Right renal pelvis (tissue), 4 donors: ENCODE measurements around the gene SMAD7. TPM values are rescaled to one million over a fixed set of nuclear protein-coding genes. Genes with fewer than 3 reads are reported as not detected.

ENCODE experiments used
- DNase-seq, 4 donors: peaks; one replicate each; pipeline ENCODE4 v3.0.0-alpha.2; 2013; ENCODE audit warnings: low read depth in 4 of 4, low spot score in 3 of 4, missing footprints in 1 of 4
- polyA plus RNA-seq, 4 donors: library from polyadenylated mRNA; unstranded; fragments of 120-200 nt; gene quantifications; one replicate each; pipeline ENCODE4 v1.2.1, GENCODE V29; 2013; ENCODE audit not compliant: insufficient read length in 4 of 4

SMAD7 gene
- polyA plus RNA-seq, 4 donors: 66.6 to 73.8 (median 69.0) TPM

DNA sequence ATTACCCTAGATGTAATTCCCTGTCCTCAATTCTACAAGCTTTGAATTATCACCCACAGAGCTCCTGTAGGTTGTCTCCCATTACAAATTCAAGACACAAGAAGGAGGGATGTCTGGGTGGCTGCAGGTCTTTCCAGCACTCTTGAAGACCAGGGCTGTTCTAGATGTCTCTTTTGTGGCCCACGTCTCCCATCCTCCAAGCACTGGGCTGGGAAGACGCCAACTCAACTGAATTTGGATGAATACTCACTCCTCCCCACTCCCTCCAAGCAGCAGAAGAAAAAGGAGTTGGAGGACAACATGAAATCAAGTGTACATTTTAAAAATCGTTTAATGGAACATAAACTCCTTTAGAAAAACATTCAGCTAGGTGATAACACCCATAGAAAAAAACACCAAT is 31.2 kb downstream of the SMAD7 start:
- no peak for DNase-seq

DNA sequence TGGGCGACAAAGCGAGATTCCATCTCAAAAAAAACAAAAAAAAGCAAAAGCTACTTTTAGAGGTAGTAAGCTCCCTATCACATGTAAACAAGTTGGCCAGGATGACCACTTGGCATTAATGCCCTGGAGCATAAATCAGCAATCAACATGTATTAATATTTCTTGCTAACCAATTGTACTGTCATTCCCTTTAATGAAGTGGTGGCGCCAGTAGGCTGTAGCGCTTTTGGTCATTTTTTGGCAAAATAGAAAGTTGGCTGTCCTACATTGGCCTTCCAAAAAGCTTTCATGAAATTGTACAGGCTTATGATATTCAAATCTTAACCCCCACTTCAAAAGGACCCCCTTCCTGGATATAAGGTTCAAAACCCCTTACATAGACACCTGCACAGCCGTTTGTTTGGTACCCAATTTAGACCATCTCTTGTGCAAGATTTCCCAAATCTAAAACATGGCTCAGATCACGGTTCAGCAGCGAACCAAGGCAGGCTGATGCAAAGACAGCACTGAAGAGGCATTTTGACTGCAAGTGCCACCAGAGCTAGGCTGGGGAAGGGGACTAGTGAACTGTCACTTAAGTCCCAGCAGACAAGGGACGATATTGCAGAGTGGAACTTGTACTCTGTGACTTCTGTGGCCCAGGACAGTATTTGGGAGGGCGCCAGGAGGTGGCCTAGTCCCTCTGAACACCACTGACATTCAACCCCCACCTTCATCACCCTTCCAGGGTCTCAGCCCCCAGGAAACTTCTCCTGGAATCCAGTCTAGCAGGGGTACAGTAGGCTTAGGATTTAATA is 31.9 kb downstream of the SMAD7 start:
- DNase-seq: no peak

DNA sequence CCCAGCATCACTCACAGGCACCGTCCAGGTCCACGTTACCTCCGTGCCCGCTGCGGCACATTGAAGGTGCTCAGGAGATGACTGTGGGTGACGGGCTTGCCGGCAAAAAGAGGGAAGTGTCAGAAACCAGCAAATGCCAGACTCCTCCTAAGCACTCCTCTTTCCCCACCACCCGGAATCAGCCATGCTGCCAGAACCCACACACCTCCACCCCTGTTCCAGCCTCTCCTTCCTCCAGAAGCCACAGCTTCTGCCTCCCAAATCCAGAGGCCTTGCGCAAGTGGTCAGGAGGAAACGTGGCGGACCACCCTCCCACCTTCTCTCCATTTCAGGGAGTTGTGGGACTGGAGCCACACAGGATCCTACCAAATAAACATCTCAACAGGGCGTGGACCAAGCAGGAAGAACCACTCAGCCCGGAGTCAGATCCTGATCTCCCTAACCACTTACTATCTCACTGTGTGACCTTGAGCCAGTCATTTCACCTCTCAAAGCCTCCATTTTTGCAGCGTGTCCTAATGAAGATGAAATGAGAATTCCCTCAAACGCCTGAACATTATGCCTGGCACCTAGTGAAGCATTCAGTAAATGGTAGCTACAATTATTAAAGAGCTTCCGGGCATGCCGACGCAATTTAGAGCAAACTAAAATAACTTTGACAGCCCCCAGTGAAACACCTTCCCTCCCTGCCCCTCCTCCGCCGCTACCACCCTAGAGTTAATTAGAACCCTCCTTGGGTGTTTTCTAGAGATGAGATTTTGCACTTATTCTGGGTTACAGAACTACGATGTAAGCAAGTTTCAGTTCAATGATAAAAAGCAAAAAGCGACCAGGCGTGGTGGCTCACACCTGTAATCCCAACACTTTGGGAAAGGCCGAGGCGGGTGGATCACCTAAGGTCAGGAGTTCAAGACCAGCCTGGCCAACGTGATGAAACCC is 32.9 kb downstream of the SMAD7 start:
- DNase-seq: no peak

DNA sequence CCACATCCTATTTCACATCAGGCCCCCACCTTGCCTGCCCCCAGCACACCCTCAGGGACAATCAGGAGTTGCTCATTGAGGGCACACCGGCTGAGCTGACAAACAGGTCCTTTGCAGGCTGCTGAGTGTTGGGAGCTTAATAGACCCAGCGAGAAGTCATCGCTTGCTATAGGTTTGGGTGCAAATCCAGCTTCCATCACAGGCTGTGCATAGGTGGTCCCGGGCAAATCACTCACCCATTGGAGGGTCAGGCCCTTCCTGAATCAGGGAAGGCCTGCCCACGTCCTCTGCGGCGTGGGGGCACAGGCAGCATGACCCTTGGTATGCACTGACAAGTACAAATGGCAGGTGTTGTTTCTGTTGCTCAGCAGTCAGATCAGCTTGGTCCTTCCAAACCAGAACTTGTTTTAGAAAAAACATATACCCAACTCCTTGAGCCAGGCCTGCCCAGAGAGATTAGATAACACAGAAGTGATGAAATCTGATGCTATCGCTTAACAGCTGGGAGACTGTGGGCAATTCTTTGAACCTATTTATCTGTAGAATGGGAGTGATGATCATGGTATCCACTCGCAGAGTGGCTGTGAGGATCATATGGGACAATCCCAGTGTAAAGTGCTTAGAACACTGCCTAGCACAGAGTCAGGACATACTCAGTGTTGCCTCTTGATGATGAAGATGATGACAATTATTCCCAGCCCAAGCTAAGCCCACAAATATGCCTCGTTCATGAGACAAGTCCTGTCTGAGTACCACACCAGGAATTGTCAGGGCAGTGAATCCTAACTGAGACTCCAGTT is 34.9 kb downstream of the SMAD7 start:
- no peak for DNase-seq

DNA sequence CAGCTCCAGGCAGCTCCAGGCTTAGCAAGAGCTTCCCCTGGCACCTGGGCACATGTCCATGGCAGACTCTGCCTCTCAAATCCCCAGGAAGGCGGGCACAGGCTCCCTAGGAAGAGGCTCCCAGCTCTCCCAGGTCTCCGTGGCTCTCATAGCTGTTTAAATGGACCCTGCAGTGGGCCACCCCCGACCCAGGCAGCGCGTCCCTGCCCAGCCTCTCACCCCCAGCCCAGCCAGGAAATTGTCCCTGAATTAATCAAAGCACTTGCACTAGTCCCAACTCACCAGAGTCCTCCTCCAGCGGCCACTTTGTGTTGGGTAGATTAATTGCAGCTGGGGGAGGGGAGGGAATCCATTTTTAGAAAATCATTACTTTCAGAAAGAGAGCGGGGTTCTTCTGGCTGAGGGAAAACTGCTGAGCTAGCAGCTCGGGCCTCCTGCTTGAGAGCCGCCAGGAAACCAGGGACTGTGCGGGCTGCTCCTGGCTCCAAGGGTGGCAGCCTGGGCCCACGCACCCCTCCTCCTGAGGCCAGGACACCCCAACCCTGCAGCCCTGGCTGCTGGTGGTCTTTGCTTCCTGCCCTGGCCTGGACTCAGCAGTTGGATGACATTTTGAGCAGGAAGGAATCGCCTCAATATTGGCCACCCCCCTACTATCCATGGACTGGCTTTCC is 36.0 kb downstream of the SMAD7 start:
- DNase-seq: no peak

DNA sequence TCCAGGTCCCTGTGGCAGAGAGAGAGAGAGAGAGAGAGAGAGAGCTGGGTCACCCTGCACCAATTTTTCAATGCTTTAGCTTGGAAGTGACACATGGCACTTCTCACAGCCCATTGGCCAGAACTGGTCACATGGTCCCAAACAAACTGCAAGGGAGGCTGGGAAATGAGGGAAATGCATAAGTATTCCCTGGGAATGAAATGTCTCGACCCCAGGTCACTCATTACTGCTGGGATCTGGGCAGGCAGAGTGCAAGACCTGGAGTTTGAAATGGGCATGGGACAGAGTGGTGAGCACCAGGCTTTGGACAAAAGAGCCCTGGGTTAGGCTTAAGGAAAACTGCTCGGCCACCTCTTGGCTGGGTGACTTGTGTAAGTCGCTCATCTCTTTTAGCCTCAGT is 37.0 kb downstream of the SMAD7 start:
- no peak for DNase-seq

DNA sequence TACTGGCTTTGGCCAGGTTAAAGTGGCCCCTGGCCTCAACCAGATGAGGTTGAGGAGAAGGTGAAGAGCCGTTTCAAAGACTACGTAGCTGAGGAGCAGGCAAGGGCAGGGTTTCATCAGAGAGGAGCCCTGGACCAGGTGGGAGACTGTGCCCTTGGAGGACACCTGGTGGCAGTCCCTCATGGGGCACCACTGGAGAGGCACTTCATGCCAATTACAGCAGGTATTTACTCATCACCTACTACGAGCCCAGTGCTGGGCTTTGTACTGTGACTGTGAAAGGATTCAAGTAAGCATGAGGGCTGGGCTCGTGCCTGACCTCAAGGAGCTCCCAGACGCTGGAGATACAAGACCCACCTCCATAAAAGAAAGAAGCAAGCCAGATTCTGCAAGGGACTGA is 37.6 kb downstream of the SMAD7 start:
- no peak for DNase-seq

DNA sequence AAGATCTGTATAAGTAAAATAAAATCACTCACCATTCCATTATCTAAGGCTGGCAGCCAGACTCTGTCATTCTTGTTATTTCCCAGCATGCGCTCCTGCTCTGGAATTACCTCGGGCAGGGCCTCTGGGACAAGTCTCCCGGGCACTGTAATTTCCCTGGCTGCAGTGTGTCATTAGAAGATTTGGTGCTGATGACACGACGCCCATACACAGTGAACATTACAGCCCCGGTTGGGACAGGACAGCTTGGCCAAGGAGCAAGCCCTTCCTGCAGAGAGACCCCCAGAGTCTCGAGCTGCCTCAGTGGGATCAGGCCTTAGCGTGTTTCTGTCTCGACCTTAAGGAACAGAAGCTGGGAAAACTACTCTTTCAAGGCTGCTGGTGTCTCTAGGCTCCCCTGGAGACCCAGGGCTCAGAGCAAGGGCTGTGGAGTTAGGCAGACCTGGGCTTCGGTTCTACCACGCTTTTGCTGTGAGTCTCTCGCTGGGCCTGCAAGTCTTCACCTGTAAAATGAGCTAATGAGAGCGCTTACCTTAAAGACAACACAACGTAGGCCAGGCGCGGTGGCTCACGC is 39.7 kb downstream of the SMAD7 start:
- no peak for DNase-seq

DNA sequence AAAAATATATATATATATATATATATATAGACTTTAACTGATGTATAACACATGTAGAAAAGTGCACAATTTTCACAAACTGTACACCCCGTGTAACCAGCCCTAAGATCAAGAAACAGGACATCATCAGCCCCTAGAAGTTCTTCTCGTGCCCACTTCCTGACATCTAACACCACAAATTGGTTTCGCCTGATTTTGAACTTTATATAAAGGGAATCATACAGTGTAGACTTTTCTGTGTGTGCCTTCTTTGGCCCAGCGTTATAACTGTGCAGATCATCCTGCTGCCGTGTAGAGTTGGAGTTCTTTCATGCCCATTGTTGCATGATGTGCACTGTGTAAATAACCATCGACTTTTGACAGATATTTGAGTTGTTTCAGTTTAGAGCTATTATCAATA is 41.0 kb downstream of the SMAD7 start:
- DNase-seq: no peak

DNA sequence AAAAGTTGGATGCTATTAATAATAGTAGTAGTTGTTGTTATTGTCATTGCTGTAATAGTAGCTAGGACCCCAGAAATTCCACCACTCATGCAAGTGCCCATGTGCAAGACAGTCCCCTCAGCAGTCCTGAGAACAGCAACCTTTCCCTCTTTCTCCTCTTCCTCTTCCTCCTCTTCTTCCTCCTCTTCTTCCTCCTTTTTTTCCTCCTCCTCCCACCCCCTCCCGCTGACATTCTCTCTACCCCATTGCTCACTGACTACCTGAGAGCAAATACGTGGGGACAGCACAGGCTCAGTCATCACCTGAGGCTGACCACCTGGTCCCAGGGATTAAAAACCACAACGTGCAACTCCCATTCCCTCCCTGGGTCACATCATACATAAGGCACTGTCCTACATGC is 41.8 kb downstream of the SMAD7 start:
- DNase-seq: no peak

DNA sequence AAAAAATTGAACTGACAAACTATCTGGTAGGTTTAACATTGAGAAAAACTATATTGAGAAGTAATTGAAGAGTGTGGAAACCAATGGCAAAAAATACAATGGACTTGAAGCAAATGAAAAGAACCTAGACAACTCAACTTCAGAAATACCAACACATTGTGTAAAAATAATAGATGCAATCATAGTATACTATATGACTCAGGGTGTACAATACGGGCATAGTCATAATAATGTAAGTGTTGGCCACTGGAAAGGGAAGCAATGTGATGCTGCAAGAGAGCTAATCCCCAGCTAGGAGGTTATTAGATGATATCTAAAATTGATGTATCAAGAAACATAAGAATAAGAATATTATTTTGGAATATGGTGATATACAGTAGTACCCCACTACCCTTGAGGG is 45.3 kb downstream of the SMAD7 start:
- no peak for DNase-seq

DNA sequence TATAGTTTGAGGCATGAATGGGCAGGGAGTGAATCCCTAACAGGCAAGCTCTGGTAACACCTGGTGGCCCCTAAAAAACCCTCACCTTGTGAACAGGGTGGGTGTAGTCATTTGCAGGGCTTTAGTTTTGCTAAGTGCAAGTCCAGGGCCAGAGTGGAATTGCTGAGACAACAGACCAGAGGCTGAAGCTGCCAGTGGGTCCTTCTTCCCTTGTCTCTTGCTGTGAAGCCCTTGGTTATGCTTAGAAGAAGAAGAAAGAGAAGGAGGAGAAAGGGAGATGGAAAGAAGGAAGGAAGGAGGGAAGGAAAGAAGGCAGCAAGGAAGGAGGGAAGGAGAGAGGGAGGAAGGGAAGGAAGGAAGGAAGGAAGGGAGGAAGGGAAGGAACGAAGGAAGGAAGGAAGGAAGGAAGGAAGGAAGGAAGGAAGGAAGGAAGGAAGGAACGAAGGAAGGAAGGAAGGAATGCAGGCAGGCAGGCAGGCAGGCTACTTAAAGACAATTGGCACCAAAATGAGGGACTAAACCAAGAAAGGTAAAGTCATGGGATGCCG is 45.8 kb downstream of the SMAD7 start:
- no peak for DNase-seq

DNA sequence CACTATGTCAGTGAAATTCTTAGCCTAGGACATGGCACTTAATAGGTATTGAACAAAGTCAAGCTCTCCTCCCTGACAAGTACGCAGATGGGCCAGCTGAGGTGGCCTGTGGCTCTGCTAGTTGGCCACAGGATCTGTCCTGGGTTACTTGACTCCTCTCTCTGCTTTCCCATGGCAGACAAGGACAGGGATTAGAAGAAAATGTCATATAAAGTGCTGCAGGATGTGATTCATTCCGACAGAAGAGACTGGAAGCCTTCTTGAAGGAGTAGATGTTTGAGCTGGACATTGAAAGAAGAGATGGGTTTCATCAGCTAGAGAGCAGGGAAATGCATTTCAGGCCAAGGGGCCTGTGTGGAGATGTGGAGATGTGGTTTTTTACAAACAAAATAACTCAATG is 46.7 kb downstream of the SMAD7 start:
- no peak for DNase-seq

DNA sequence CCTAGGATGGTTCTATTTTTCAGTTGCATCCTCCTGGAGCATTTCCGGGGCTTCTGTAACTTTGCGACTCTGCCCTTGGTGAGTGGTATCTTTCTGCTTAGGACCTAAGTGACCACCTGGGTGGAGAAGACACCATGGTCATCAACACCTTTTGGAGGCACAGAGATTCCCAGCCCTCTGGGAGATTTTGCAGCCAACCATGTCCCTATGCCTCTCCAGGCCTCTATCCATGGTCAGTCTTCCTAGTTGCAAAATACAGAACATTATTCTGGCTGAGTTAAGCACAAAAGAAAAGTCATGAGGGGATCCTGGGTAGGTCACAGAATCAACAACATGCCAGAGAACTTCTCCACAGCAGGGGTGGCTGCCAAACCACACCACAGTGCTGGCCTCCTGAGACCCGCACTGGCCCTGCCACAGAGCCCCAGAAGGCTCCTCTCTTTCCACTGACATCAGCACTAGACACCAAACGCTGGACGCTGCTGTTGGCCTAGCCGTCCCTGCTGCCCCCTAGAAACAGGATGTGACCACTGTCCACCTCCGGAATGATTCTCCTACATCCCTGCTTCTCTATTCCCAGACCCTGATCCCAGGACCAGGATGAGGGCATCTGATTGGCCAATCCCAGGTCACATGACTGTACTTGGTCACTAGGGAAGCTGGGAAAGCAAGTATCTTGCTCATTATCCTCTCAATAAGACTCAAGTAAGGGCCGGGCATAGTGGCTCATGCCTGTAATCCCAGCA is 47.7 kb downstream of the SMAD7 start:
- DNase-seq: no peak

DNA sequence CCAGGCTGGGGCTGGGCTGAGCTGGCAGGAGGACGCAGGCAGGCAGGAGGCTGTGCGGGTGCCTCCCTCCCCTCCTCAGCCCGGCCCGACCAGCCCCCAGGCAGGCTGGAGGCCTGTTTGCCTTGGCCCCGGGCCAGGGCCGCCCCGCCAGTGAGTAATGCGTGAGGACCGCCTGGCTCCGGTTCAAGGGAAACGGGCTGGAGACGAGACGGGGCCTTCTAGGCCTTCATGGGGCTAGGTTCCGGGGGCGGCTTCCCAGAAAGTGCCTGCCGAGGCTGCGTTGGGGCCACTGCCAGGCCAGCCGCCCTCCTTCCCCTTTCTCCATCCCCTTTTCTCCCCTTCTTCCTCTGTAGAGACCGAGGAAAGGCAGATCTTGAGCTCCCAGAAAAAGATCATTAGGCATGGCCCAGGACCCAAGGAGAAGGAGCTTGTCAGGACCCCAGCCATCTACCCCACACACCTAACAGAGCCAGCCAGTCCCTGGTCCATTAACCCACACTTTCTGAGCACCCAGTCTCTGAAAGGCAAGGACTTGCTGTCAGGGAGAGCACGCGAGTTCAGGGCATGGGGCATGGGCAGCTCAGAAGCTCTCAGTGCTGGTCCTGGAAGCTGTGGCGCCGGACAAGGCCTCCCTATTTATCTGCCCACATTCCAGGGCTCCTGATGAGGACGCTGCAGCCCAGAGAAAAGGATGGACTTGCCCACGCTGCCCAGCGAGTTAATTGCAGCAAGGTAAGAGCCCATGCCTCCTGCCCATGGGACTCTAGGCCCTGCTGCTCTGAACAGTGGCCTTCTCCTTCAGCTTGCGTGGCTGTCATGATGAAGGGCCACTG is 48.5 kb downstream of the SMAD7 start:
- peak; percentile 74 to 86 (median 80) for DNase-seq

DNA sequence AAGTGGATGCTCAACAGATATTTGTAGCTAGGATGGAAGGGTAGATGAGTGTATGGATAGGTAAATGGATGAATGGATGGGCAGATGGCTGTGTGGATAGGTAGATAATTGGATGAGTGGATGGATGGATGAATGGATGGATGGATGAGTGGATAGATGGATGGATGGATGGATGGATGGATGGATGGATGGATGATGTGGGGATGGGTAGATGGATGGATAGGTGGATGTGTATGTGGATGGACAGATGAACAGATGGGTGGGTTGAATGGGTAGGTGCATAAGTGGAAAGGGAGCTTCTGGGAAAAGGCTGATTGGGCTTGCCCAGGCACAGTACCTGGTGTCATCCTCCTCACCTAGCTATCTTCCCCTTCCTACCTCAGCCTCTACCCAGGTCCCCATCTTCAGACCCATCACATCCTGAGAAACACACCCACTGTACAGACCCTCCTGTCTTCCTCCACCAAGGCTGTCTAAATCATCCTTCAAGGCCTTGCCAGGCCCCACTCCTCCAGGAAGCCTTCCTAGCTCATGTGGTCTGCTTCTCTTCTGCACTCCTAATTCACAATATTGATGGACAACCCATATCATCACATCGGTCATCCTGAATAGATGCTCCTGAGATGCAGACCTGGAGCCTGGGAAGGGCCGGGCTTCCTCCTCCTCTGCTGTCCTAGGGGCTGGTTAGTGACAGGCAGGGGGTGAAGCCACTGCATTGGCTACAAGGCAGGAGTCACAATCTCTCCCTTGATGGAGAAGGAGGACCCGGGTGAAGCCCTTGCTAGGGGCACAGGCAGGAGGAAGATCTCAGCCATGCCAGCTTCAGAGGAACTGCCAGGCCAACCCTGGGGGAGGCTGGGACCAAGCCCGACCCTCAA is 49.4 kb downstream of the SMAD7 start:
- no peak for DNase-seq

DNA sequence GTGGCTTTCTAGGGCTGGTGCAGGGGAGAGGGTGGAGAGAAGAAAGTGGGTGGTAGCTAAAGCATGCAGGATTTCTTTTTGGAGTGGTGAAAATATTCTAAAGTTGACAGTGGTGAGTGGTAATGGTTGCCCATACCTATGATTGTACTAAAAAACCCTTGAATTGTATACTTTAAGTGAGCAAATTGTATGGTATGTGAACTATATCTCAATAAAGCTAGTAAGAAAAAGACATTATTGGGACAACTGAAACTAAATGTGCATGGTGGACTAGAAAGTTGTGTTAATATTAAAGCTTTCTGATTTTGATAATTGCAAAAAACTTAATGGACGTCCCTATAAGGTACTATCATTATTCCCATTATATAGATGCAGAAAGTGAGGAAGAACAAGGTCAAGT is 50.3 kb downstream of the SMAD7 start:
- no peak for DNase-seq
